GM18507 (cell line): ENCODE results near the gene CELF4.

Experiments
- DNase-seq: peaks from one replicate; pipeline ENCODE4 v3.0.0; 2011; ENCODE audit warnings: low read depth; ENCODE audit not compliant: insufficient read length; ENCODE audit errors: extremely low spot score
- FAIRE-seq: peaks from 2 replicates; lab custom pipeline; 2011; peaks lifted over from hg19 to GRCh38; lab: Jason Lieb, UNC

Gene CELF4

DNA sequence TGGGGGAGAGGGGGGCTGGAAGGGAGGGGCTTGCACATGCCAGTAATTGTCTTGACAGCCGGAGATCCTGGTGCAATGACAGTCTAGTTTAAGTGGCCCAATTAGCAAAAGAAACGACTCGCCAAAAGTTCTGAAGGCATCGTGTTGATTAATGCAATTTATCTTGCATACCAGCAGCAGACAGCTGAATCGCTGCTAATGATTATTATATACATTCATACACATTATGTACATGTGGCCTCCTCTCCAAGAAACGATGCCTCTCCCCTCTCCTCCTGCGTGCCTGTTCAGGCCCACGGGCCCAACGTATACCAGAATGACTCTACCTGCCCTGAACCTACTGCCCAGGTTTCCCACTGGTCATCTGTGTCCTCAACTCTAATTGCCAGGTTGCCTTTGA, 214.5 kb downstream of the CELF4 start:
- DNase-seq = no peak
- FAIRE-seq = no peak

DNA sequence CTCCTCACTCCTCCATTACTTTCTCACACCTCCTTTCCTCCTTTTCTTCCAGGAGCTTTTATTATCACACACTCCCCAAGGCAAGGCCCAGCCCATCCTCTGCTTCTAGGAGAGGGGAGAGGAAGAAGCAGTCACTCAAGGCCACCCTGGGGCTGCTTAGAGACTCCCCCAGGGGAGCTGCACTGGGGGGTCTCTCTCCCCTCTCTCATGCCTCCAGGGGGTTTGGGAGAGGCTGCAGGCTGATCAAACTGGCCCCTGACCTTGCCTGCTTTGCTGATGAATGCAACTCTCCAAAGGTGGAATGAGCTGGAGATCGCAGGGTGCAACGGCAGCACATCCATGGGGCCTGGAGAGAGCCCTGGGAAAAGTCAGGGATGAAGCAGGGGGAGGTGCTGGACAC, 216.9 kb downstream of the CELF4 start:
- FAIRE-seq (no peak), DNase-seq (no peak)

GRCh38 chr18:37346048-37346447, 219.6 kb downstream of the CELF4 start:
- DNase-seq (no peak), FAIRE-seq (no peak)

DNA sequence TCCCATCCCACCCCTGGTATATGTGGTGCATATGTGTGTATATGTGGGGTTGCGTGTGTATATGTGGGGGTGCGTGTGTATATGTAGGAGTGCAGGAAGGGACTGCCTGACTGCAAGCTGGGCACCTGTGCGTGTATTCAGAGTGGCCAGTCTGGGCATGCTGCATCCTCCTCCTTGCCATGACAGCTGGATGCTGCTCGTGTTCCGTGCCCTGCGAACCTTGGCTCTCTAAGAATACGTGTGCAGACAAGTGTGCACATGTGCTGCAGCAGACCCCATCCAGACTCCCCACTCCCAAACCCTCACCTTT, 222.1 kb downstream of the CELF4 start:
- FAIRE-seq (no peak), DNase-seq (no peak)

GRCh38 chr18:37341473-37342086, 224.0 kb downstream of the CELF4 start:
- FAIRE-seq = no peak

DNA sequence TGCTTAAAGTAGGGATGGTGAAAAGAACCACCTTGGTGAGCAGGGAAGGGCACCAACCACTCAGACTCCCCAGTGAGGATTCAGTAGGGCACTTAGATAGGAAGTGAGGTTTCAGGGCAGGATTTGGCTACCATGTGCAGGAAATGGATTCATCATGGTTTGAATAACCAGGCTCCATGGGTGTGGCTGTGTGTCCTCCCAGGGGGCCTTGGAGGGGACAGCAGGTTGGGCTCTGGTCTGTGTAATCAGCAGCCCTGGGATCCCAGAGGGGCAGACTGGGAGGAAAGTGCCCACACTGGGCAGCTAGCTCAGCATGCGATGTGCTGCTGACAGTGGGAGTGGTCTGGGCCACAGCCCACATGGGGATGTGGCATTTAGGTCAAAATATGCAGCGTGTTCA, 224.6 kb downstream of the CELF4 start:
- DNase-seq (no peak), FAIRE-seq (no peak)

More at GRCh38 chr18:37341473-37342086, 224.0 kb downstream of the CELF4 start:
- no peak for DNase-seq

GRCh38 chr18:37339701-37340215, 225.8 kb downstream of the CELF4 start:
- FAIRE-seq = no peak
- no peak for DNase-seq

DNA sequence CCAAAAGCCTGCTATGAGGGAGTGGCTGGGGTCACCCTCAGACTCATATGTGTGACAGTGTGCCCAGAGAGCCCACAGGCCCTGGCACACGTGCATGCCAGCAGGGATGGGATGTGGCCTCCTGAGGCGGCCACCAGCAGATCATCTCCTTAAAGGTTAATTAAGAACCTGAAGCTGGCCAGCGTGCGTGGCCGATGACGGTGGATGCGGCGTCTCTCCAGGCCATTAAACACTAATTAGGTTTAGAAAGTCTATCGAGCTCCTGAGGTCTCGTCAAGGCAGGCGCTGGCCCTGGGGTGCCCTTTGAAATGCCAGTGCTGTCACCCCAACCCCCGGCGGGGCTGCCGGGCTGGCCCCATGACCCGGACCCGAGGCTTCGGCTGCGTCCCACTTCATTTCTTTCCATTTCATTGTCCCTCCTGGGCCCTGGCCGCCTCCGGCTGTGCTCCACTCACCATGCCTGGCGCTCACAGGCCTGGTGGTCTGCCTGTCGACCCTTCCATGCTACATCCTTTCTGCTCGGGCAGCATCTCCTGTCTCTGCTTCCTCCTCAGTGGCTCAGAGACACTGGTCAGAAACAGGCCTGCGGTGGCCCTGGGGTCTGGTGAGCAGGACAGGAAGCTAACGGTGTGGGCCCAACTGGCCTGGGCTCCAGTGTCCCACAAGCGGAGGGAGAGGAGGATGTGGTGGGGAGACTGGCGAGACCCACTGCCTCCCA, 228.9 kb downstream of the CELF4 start:
- DNase-seq (no peak), FAIRE-seq (no peak)

GRCh38 chr18:37335409-37335736, 230.2 kb downstream of the CELF4 start:
- no peak for DNase-seq
- FAIRE-seq = no peak

DNA sequence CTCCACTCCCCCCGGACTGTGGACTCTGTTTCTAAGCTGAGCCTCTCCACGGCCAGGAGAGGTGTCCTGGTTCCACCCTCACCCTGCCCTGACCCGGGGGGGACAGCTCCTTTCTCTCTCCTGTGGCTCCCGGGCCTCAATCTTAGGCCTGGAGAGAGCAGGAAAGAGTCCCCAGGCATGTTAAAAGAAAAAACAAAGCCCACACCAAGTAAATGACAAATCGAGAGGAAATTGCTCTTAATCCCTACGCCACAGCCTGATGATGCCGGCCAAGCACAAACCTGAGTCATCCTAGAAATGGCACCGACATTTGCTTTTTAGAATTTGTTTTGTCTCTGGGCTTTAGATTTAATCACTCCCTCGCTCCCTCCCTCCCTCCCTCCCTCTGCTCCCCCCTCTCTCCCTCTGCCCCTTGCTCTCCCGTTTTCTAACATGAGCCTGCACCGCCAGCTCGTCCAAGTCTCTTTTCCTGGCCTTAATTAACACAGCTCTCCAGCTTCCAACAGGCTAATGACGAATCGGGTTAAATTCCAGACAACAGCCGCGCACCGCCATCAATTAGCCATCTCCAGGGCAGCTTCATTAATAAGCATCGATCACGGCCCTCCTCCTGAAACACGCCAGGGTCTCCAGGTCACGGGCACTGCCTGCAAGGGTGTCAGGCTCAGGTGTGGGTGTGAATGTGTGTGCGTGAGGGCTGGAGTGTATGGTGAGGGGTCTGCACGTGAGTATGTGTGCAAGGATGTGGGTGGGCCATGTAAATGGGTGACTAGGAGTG, 230.8 kb downstream of the CELF4 start:
- no peak for DNase-seq
- no peak for FAIRE-seq

- DNase-seq = no peak
- no peak for FAIRE-seq
Measured at GRCh38 chr18:37332628-37333420, 232.8 kb downstream of the CELF4 start.

- no peak for FAIRE-seq
- no peak for DNase-seq
Measured at GRCh38 chr18:37332219-37332618, 233.4 kb downstream of the CELF4 start.

DNA sequence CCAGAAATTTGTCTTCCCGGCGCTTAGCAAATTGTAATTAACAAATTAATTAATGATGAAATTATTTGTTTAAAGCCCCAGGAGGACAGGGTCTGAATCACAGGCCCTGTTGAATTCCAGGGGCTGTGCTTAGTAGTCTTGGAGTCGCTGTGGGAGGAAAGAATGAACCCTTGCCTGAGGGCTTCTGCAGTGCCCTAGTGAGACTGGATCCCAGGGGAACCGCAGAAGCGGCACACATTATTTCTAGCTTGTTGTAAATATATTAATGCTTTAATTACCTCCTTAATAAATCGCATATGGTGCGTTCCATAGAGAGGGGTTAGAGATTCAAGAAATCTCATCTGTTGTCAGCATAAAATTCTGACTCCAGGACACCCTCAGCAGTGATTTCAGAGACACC, 235.4 kb downstream of the CELF4 start:
- DNase-seq (no peak), FAIRE-seq (no peak)

DNA sequence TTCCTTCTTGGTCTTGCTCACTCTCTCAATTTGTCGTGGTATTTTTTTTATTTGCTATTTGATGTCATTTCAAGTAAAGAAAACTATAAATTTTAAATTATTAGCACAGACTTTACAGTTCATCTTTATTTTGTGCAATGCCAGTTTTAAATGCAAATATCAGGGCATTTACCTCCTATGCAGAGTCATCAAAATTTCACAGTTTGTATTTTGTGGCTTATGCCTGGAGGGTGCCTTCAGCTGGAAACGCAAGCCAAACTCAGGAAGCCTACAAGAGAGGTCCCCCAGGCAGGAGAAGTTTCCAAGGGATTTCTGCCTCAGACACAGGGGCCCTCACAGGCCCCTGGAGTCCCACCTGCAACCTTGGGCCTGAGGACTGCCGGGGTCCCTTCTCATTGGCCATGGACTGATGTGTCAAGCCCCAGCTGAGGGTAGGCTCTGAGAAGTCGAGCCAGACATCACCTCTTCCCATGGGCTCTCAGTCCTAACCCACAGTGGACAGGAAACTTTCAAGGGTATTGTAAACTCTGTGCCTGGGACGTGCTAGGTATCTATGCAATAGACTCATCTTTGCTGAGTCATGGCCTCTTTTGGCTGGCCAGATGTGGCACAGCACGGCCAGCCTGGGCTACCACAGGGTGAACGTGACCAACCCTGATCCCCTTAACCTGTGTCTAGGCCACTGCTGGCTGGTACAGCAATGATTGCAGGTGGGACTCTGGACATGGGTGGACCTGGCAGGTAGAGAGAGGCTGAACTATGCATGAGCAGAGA, 236.5 kb downstream of the CELF4 start:
- FAIRE-seq = no peak
- DNase-seq = no peak

DNA sequence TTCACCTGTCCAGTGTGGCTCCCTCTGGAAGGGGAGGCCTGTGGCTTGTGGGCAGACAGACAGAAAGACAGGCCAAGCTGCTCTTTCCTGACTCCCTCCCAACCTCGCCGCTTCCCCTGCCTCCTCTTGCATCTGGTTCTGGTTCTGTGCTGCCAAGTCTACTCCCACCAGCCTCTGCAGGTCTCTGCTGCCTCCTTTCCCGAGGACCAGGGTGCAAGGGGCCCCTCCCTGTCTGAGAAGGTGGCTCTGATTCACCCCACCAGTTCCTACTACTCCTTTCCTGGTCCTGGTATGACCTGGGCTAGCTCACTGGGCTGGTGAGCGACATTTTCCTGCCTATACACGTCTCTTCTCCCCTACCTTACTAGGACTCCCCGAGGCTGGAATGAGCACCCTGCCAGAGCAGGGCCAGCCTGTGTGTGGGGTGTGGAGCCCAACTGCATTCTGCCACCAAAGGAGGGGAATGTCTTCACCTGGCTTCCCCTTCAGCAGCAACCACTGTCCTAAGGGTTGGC, 238.5 kb downstream of the CELF4 start:
- FAIRE-seq = no peak

GRCh38 chr18:37322492-37323035, 243.0 kb downstream of the CELF4 start:
- DNase-seq (peak; percentile 9), FAIRE-seq (no peak)

More for the DNA sequence above, 238.5 kb downstream of the CELF4 start:
- DNase-seq = no peak

DNA sequence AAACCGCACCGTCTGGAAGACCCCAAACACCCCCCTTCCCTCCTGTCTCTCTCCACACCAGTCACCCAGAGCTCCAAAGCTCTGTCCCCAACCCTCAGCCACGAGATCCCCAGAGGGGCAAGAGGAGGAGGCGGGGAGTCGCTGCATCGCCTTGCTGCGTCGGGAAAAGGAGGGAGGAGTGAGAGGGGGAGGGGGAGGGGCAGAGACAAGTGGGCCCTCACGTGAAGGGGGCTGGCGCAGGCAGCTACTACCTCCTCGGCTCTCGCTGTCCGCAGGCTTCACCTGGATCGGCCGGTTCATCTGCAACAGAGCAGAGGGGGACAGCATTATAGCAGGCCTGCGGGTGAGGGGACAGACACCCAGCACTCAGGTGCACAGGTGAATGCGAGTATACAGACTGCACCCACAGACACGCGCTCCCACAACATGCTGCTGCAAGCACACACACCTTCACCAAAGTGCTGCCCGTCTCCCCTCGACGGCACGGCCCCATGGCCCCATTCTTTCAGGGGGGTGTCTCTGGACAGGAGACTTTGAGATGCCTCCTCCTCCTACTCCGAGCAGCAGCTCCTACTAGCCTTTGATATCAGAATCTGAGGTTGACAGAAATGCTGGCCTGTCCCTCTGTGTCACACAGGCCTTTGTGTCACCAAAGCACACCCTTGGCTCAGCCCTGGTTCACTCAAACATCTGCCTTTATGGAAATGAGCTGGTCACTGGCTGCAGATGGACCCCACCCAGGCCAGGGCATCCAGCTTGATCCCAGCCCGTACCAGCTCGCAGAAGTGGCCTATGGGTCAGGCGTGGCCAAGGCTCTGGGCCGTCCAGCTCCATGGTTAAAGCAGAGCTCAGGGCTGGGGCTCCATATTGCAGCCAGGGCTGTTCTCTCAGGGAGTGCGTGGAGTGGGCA, 243.8 kb downstream of the CELF4 start:
- no peak for FAIRE-seq
- DNase-seq = no peak

DNA sequence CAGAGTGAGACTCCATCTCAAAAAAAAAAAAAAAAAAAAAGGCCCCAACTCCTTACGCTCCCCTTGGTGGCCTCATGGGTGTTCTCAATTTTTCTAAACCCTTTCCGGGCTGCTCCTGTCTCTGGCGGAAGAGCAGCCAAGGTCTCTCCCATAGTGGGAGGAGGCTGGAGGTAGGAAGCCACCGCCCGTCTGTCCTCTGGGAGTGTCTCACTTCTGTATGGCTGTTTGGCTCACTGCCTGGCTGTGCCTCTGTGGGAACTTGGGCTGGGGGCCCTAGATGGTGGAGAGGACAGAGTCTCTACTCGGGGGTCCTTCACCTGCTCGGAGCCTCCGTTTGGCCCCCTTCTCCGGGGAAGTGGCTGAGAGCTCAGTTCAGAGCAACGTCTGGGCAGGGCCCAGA, 245.3 kb downstream of the CELF4 start:
- no peak for DNase-seq
- no peak for FAIRE-seq
